ENCODE measurements around the gene PSD4. TPM values are rescaled to one million over a fixed set of nuclear protein-coding genes. Genes with fewer than 3 reads are reported as not detected.

Gene PSD4
- total RNA-seq, 4 donors from 2014 or later, result 25.1 to 62.5 (median 50.2) TPM

- 21 to 55% methylated on average over 6 to 7 of the region's 10 CpGs for WGBS, 2 donors
- H3K27ac ChIP-seq, result peak overlapping the region; percentile 79 to 93 (median 92)
- DNase-seq, result no peak
- H3K4me3 ChIP-seq, result peak overlapping the region; percentile 55 to 79 (median 71)
- H3K9me3 ChIP-seq, result no peaks in the 10 kb centered on the region
- peaks cover 0 to 36% (median 0%) of the 10 kb centered on the region in 4 donors for H3K27me3 ChIP-seq
- intact Hi-C loops (cut with DNase I), result no loop called here
- H3K4me1 ChIP-seq, result peaks cover 6 to 29% (median 16%) of the 10 kb centered on the region in 3 donors
- no peaks in the 10 kb centered on the region for H3K36me3 ChIP-seq
- TF ChIP-seq CTCF (IDR thresholded peaks at IDR 0.05) (no peak), POLR2A (IDR thresholded peaks at IDR 0.05) (peak in 1 of 4 donors; percentile 10)
Measured at GRCh38 chr2:113157897-113158753, 15.6 kb upstream of the PSD4 start.

GRCh38 chr2:113158884-113159553, 14.8 kb upstream of the PSD4 start:
- DNase-seq, result no peak
- no peaks in the 10 kb centered on the region for H3K36me3 ChIP-seq
- H3K27ac ChIP-seq, result peak overlapping the region in 1 of 4 donors; percentile 93
- H3K9me3 ChIP-seq, result no peaks in the 10 kb centered on the region
- no peak overlapping the region for H3K4me3 ChIP-seq
- WGBS, 2 donors, result 65 to 78% methylated on average over 4 of the region's 4 CpGs
- peaks cover 6 to 29% (median 17%) of the 10 kb centered on the region in 3 donors for H3K4me1 ChIP-seq
- TF ChIP-seq CTCF (IDR thresholded peaks at IDR 0.05), result no peak
- peaks cover 0 to 36% (median 0%) of the 10 kb centered on the region in 4 donors for H3K27me3 ChIP-seq
- intact Hi-C loops (cut with DNase I), result no loop called here

- no peak for DNase-seq
- H3K4me1 ChIP-seq, result peaks cover 6 to 39% (median 22%) of the 10 kb centered on the region in 3 donors
- no peak overlapping the region for H3K4me3 ChIP-seq
- no peaks in the 10 kb centered on the region for H3K36me3 ChIP-seq
- H3K9me3 ChIP-seq, result no peaks in the 10 kb centered on the region
- H3K27me3 ChIP-seq, result peaks cover 0 to 29% (median 0%) of the 10 kb centered on the region in 4 donors
- no peak for TF ChIP-seq CTCF (IDR thresholded peaks at IDR 0.05)
- TF ChIP-seq POLR2A (IDR thresholded peaks at IDR 0.05), result no peak
- WGBS, 2 donors, result 100% methylated on average over 1 of the region's 1 CpG
- intact Hi-C loops (cut with DNase I), result no loop called here
- H3K27ac ChIP-seq, result no peak overlapping the region
Measured at GRCh38 chr2:113160248-113160647, 13.5 kb upstream of the PSD4 start.

- DNase-seq, result no peak
- Histone ChIP-seq H3K4me1 (peaks cover 6 to 39% (median 22%) of the 10 kb centered on the region in 3 donors), H3K4me3 (no peak overlapping the region), H3K27ac (no peak overlapping the region), H3K9me3 (no peaks in the 10 kb centered on the region), H3K36me3 (no peaks in the 10 kb centered on the region), H3K27me3 (peaks cover 0 to 22% (median 0%) of the 10 kb centered on the region in 4 donors)
- 83 to 85% methylated on average over 5 of the region's 5 CpGs for WGBS, 2 donors
- intact Hi-C loops (cut with DNase I), result no loop called here
- TF ChIP-seq POLR2A (IDR thresholded peaks at IDR 0.05), result no peak
- TF ChIP-seq CTCF (IDR thresholded peaks at IDR 0.05), result no peak
Measured at GRCh38 chr2:113160962-113161361, 12.8 kb upstream of the PSD4 start.

- no peak for DNase-seq
- Histone ChIP-seq H3K4me3 (no peak overlapping the region), H3K36me3 (no peaks in the 10 kb centered on the region), H3K9me3 (no peaks in the 10 kb centered on the region), H3K4me1 (peaks cover 6 to 31% (median 15%) of the 10 kb centered on the region in 3 donors), H3K27ac (no peak overlapping the region), H3K27me3 (peaks cover 0 to 12% (median 0%) of the 10 kb centered on the region in 4 donors)
- intact Hi-C loops (cut with DNase I), result no loop called here
- TF ChIP-seq CTCF (IDR thresholded peaks at IDR 0.05), result no peak
- TF ChIP-seq POLR2A (IDR thresholded peaks at IDR 0.05), result no peak
- whole genome bisulfite sequencing, 2 donors, result 73 to 81% methylated on average over 8 to 10 of the region's 10 CpGs
Measured at GRCh38 chr2:113162173-113162572, 11.6 kb upstream of the PSD4 start.

Measured in esophagus squamous epithelium (tissue), 5 donors.